A549 (cell line): ENCODE data around the gene PDCD1. TPM values are rescaled to one million over a fixed set of nuclear protein-coding genes. Genes with fewer than 3 reads are reported as not detected.
"Not testable (repeated sequence)": the region's sequence is repeated elsewhere in the genome, so short reads cannot be mapped to it uniquely, and the experiment has no call there.

Source experiments
- ATAC-seq, 2 experiments: fragments of 200-7000 bp in 1 of 2; fragments of >200 bp in 1 of 2; cut with Nextera tagmentation in 1 of 2; cut with Tn5 transposase in 1 of 2; 3 replicates each; pipeline versions ENCODE4 v1.8.0 to v1.9.1; 2018 to 2020; ENCODE audit warnings: mild to moderate bottlenecking in 1 of 2, moderate library complexity in 1 of 2
- CTCF ChIA-PET: fragments of 300-600 bp; sonication (Branson Sonifier 250); formaldehyde crosslinking; extraction: SDS; loops from one replicate; lab custom pipeline; 2021; ENCODE audit warnings: antibody characterized with exemption, inconsistent platforms; lab: Yijun Ruan, JAX
- POLR2A ChIA-PET: fragments of 350-600 bp; formaldehyde crosslinking; extraction: SDS; loops from one replicate; lab custom pipeline; 2021; ENCODE audit warnings: antibody characterized with exemption, inconsistent platforms; lab: Yijun Ruan, JAX
- DNase-seq, 2 experiments: peaks; one replicate each; pipeline versions ENCODE4 v3.0.0 to v3.0.0-alpha.2; 2011 to 2016; ENCODE audit warnings: low read depth in 1 of 2, low spot score in 1 of 2
- FAIRE-seq: peaks from 2 replicates; lab custom pipeline; 2011; peaks lifted over from hg19 to GRCh38; lab: Jason Lieb, UNC
- H3K27ac ChIP-seq, 2 experiments: fragments of >200 bp; sonication (Bioruptor Twin); formaldehyde crosslinking; 3 replicates each; pipeline ENCODE4 v1.5.1; 2016 to 2017
- H3K4me1 ChIP-seq: fragments of >200 bp; sonication (Bioruptor Twin); formaldehyde crosslinking; 3 replicates; pipeline ENCODE4 v1.6.1; 2016
- H3K4me2 ChIP-seq: fragments of >200 bp; sonication (Bioruptor Twin); formaldehyde crosslinking; 3 replicates; pipeline ENCODE4 v1.6.1; 2016
- H3K4me3 ChIP-seq: fragments of >200 bp; sonication (Bioruptor Twin); formaldehyde crosslinking; 3 replicates; pipeline ENCODE4 v1.5.1; 2016
- H3K9me3 ChIP-seq: fragments of >200 bp; sonication (Bioruptor Twin); formaldehyde crosslinking; 3 replicates; pipeline ENCODE4 v1.6.1; 2016
- BHLHE40 ChIP-seq: IDR thresholded peaks from 2 replicates; pipeline ENCODE4 v1.6.1; 2012; ENCODE audit warnings: low read depth, low read length, inconsistent platforms
- CBX2 ChIP-seq: fragments of 200-600 bp; sonication (generic); IDR thresholded peaks from 2 replicates; pipeline ENCODE4 v1.6.1; 2016; ENCODE audit warnings: low read depth, mild to moderate bottlenecking, borderline replicate concordance
- EHF ChIP-seq: fragments of 250-450 bp; sonication (Bioruptor Pico); IDR thresholded peaks from 2 replicates; pipeline ENCODE4 v1.5.0; 2020; ENCODE audit warnings: mild to moderate bottlenecking
- HOXB13 ChIP-seq: fragments of 250-450 bp; sonication (Bioruptor Pico); IDR thresholded peaks from 2 replicates; pipeline ENCODE4 v1.5.0; 2020; ENCODE audit warnings: low read depth, mild to moderate bottlenecking, moderate library complexity
- HOXB5 ChIP-seq: fragments of 250-450 bp; sonication (Bioruptor Pico); IDR thresholded peaks from 2 replicates; pipeline ENCODE4 v1.5.0; 2020; ENCODE audit warnings: mild to moderate bottlenecking, moderate library complexity
- MYC ChIP-seq: IDR thresholded peaks from 2 replicates; pipeline ENCODE4 v1.6.1; 2012; ENCODE audit warnings: mild to moderate bottlenecking, inconsistent platforms, low read length, improper control_type of control experiment, borderline replicate concordance
- NFE2L2 ChIP-seq: fragments of 150-350 bp; conservative IDR thresholded peaks from 2 replicates; pipeline ENCODE4 v1.6.1; 2014; ENCODE audit warnings: low read length
- SREBF2 ChIP-seq: fragments of 450-650 bp; IDR thresholded peaks from 2 replicates; pipeline ENCODE4 v1.6.1; 2014; ENCODE audit warnings: mild to moderate bottlenecking, moderate library complexity
- ZC3H11A ChIP-seq: fragments of 450-650 bp; IDR thresholded peaks from 2 replicates; pipeline ENCODE4 v1.6.1; 2014; ENCODE audit warnings: antibody characterized with exemption, mild to moderate bottlenecking
- WGBS: methylation state at CpG from one replicate; pipeline ENCODE4 v1.1.6; 2017; ENCODE audit errors: missing lambda C conversion rate; 5-methylcytosine and 5-hydroxymethylcytosine counted together
- polyA plus RNA-seq, 4 experiments: library from polyadenylated mRNA; depleted of rRNA in 3 of 4; stranded (reverse); fragments of >200 nt; fragmentation: RNase III in 1 of 4; extraction: RNeasy Plus Mini Kit Qiagen cat#74134 plus additional on column Dnase treatment in 1 of 4; gene quantifications; 2 replicates in 3 of 4; 3 replicates in 1 of 4; pipeline ENCODE4 v1.2.3, GENCODE V29; 2011 to 2017
- TF ChIP-seq, protein P1 (sequence below): fragments of 200-600 bp; sonication (generic); IDR thresholded peaks from 2 replicates; pipeline ENCODE4 v1.6.1; 2016; ENCODE audit warnings: antibody characterized with exemption, mild to moderate bottlenecking, moderate library complexity
- TF ChIP-seq, protein P2 (sequence below): fragments of 250-450 bp; sonication (Bioruptor Pico); IDR thresholded peaks from 2 replicates; pipeline ENCODE4 v1.5.0; 2020; ENCODE audit warnings: low read depth, mild to moderate bottlenecking, moderate library complexity
- TF ChIP-seq, protein P3 (sequence below): IDR thresholded peaks from 2 replicates; pipeline ENCODE4 v1.6.1; 2012
- TF ChIP-seq, protein P4 (sequence below): fragments of 150-350 bp; IDR thresholded peaks from 2 replicates; pipeline ENCODE4 v1.6.1; 2014; ENCODE audit warnings: low read depth, mild to moderate bottlenecking, low read length
- TF ChIP-seq, protein P5 (sequence below): fragments of >200 bp; sonication (Bioruptor Twin); formaldehyde crosslinking; IDR thresholded peaks from 3 replicates; pipeline ENCODE4 v1.6.1; 2016
- TF ChIP-seq, protein P6 (sequence below): fragments of >200 bp; sonication (Bioruptor Twin); formaldehyde crosslinking; IDR thresholded peaks from 3 replicates; pipeline ENCODE4 v1.5.1; 2016

The PDCD1 gene
- polyA plus RNA-seq, 2 of the 4 experiments (the other 2 are of a cell fraction) = not detected

DNA sequence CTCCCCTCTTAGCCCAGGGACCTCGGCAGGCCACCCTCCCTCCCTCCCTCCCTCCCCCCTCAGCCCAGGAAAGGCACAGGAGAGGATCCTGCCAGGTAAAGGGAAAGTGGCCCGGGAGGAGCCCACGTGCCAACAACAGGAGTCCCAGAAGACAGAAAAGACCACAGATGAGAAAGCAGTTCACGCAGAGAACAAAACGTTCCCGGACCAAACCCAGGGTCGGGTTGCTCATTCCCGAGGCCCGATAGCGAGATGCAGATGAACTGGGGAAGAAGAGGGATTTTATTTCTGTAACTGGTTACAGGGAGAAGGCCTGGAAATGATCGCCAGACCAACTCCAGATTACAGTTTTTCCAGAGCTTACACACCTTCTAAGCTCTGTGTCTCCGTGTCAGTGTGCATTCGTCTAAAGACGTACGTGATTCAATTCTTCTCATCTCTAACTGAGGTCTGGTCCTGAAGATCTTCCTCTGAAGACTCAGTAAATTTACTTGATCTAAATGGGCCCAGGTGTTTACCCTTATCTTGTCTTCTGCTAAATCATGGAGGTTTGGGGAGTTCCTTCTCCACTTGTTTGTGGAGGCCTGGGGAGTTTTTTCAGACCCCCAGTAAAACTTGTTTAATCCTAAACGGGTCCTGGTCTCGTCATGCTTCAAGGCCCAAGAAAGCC lies 50.5 kb downstream of the PDCD1 start:
- H3K4me2 ChIP-seq = no peak overlapping the region
- ChIA-PET CTCF (no interaction called here), POLR2A (no interaction called here)
- FAIRE-seq (no peak), ATAC-seq (no peak), DNase-seq (no peak)
- no peaks in the 10 kb centered on the region for H3K9me3 ChIP-seq
- TF ChIP-seq SREBF2 (no peak), MYC (no peak), ZC3H11A (no peak), EHF (CRISPR knock-in tag) (no peak), HOXB13 (no peak), HOXB5 (no peak), BHLHE40 (no peak), NFE2L2 (no peak), CBX2 (no peak)
- TF ChIP-seq, protein P1, sequence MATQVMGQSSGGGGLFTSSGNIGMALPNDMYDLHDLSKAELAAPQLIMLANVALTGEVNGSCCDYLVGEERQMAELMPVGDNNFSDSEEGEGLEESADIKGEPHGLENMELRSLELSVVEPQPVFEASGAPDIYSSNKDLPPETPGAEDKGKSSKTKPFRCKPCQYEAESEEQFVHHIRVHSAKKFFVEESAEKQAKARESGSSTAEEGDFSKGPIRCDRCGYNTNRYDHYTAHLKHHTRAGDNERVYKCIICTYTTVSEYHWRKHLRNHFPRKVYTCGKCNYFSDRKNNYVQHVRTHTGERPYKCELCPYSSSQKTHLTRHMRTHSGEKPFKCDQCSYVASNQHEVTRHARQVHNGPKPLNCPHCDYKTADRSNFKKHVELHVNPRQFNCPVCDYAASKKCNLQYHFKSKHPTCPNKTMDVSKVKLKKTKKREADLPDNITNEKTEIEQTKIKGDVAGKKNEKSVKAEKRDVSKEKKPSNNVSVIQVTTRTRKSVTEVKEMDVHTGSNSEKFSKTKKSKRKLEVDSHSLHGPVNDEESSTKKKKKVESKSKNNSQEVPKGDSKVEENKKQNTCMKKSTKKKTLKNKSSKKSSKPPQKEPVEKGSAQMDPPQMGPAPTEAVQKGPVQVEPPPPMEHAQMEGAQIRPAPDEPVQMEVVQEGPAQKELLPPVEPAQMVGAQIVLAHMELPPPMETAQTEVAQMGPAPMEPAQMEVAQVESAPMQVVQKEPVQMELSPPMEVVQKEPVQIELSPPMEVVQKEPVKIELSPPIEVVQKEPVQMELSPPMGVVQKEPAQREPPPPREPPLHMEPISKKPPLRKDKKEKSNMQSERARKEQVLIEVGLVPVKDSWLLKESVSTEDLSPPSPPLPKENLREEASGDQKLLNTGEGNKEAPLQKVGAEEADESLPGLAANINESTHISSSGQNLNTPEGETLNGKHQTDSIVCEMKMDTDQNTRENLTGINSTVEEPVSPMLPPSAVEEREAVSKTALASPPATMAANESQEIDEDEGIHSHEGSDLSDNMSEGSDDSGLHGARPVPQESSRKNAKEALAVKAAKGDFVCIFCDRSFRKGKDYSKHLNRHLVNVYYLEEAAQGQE = no peak
- TF ChIP-seq, protein P2, sequence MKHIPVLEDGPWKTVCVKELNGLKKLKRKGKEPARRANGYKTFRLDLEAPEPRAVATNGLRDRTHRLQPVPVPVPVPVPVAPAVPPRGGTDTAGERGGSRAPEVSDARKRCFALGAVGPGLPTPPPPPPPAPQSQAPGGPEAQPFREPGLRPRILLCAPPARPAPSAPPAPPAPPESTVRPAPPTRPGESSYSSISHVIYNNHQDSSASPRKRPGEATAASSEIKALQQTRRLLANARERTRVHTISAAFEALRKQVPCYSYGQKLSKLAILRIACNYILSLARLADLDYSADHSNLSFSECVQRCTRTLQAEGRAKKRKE (CRISPR knock-in tag) = no peak
- TF ChIP-seq, protein P3, sequence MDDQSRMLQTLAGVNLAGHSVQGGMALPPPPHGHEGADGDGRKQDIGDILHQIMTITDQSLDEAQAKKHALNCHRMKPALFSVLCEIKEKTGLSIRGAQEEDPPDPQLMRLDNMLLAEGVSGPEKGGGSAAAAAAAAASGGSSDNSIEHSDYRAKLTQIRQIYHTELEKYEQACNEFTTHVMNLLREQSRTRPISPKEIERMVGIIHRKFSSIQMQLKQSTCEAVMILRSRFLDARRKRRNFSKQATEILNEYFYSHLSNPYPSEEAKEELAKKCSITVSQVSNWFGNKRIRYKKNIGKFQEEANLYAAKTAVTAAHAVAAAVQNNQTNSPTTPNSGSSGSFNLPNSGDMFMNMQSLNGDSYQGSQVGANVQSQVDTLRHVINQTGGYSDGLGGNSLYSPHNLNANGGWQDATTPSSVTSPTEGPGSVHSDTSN = no peak
- TF ChIP-seq, protein P4, sequence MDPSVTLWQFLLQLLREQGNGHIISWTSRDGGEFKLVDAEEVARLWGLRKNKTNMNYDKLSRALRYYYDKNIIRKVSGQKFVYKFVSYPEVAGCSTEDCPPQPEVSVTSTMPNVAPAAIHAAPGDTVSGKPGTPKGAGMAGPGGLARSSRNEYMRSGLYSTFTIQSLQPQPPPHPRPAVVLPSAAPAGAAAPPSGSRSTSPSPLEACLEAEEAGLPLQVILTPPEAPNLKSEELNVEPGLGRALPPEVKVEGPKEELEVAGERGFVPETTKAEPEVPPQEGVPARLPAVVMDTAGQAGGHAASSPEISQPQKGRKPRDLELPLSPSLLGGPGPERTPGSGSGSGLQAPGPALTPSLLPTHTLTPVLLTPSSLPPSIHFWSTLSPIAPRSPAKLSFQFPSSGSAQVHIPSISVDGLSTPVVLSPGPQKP = no peak
- TF ChIP-seq, protein P5, sequence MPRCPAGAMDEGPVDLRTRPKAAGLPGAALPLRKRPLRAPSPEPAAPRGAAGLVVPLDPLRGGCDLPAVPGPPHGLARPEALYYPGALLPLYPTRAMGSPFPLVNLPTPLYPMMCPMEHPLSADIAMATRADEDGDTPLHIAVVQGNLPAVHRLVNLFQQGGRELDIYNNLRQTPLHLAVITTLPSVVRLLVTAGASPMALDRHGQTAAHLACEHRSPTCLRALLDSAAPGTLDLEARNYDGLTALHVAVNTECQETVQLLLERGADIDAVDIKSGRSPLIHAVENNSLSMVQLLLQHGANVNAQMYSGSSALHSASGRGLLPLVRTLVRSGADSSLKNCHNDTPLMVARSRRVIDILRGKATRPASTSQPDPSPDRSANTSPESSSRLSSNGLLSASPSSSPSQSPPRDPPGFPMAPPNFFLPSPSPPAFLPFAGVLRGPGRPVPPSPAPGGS = no peak
- TF ChIP-seq, protein P6, sequence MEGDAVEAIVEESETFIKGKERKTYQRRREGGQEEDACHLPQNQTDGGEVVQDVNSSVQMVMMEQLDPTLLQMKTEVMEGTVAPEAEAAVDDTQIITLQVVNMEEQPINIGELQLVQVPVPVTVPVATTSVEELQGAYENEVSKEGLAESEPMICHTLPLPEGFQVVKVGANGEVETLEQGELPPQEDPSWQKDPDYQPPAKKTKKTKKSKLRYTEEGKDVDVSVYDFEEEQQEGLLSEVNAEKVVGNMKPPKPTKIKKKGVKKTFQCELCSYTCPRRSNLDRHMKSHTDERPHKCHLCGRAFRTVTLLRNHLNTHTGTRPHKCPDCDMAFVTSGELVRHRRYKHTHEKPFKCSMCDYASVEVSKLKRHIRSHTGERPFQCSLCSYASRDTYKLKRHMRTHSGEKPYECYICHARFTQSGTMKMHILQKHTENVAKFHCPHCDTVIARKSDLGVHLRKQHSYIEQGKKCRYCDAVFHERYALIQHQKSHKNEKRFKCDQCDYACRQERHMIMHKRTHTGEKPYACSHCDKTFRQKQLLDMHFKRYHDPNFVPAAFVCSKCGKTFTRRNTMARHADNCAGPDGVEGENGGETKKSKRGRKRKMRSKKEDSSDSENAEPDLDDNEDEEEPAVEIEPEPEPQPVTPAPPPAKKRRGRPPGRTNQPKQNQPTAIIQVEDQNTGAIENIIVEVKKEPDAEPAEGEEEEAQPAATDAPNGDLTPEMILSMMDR = no peak
- 85% methylated on average over 16 of the region's 17 CpGs for WGBS
- H3K27ac ChIP-seq = no peak overlapping the region
- no peak overlapping the region for H3K4me3 ChIP-seq
- H3K4me1 ChIP-seq = peaks cover 12% of the 10 kb centered on the region

DNA sequence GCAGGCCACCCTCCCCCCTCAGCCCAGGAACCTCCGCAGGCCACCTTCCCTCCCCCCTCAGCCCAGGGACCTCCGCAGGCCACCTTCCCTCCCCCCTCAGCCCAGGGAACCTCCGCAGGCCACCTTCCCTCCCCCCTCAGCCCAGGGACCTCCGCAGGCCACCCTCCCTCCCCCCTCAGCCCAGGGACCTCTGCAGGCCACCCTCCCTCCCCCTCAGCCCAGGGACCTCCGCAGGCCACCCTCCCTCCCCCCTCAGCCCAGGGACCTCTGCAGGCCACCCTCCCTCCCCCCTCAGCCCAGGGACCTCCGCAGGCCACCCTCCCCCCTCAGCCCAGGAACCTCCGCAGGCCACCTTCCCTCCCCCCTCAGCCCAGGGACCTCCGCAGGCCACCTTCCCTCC lies 52.5 kb downstream of the PDCD1 start:
- H3K4me3 ChIP-seq, POLR2A ChIA-PET, CTCF ChIA-PET, H3K27ac ChIP-seq, DNase-seq, H3K4me2 ChIP-seq, H3K9me3 ChIP-seq, FAIRE-seq, ATAC-seq: not testable (repeated sequence)
- WGBS = no CpG with 5 or more reads among the region's 8 CpGs
- H3K4me1 ChIP-seq = peaks cover 18% of the 10 kb centered on the region
